SU-DHL-6 (cell line): Measurements from ENCODE around the gene GABBR2.

ENCODE experiments used
- CTCF ChIP-seq: fragments of 200-600 bp; sonication (generic); IDR thresholded peaks from one replicate; pipeline ENCODE4 v1.5.1; 2017; ENCODE audit warnings: antibody characterized with exemption, mild to moderate bottlenecking, low read length, moderate library complexity; ENCODE audit not compliant: insufficient read depth, poor library complexity, severe bottlenecking
- EZH2phosphoT487 ChIP-seq: fragments of 200-600 bp; sonication (generic), shearing (Covaris generic); conservative IDR thresholded peaks from 2 replicates; pipeline ENCODE4 v1.6.1; 2018; ENCODE audit warnings: mild to moderate bottlenecking, antibody characterized with exemption, low read length, moderate library complexity, mixed read lengths

GRCh38 chr9:98372077-98372836 lies 336.5 kb downstream of the GABBR2 start:
- TF ChIP-seq CTCF (no peak), EZH2phosphoT487 (no peak)
